GM23338 (cell line): ENCODE results near the gene HGFAC. TPM values are rescaled to one million over a fixed set of nuclear protein-coding genes. Genes with fewer than 3 reads are reported as not detected.
A peak's percentile ranks its signal among the peaks of the same experiment; 100 is the strongest.

Experiments used
- ATAC-seq: fragments of 200-7000 bp; cut with Tn5 transposase; 3 replicates; pipeline ENCODE4 v1.9.1; 2020
- DNase-seq: peaks from one replicate; pipeline ENCODE4 v3.0.0-alpha.2; 2015; ENCODE audit warnings: low spot score
- H2AFZ ChIP-seq: fragments of 200-600 bp; sonication (generic); 2 replicates; pipeline ENCODE4 v1.8.0; 2016; ENCODE audit warnings: antibody characterized with exemption, mild to moderate bottlenecking, moderate library complexity
- H3F3A ChIP-seq: fragments of 200-600 bp; sonication (generic); replicated peaks from 2 replicates; pipeline ENCODE4 v1.8.0; 2017; ENCODE audit warnings: antibody characterized with exemption, mixed run types, low read depth
- H3K27ac ChIP-seq: fragments of 200-600 bp; sonication (generic); 2 replicates; pipeline ENCODE4 v1.6.1; 2016; ENCODE audit warnings: low read depth
- H3K27me3 ChIP-seq: fragments of 200-600 bp; sonication (generic); 2 replicates; pipeline ENCODE4 v1.8.0; 2016; ENCODE audit warnings: mild to moderate bottlenecking, mixed run types, moderate library complexity; ENCODE audit not compliant: insufficient read depth
- H3K36me3 ChIP-seq: fragments of 200-600 bp; sonication (generic); 2 replicates; pipeline ENCODE4 v1.8.0; 2016; ENCODE audit warnings: mild to moderate bottlenecking; ENCODE audit not compliant: insufficient read depth
- H3K4me1 ChIP-seq: fragments of 200-600 bp; sonication (generic); 2 replicates; pipeline ENCODE4 v1.8.0; 2016; ENCODE audit warnings: mild to moderate bottlenecking, moderate library complexity; ENCODE audit not compliant: insufficient read depth
- H3K4me2 ChIP-seq: fragments of 200-600 bp; sonication (generic); 2 replicates; pipeline ENCODE4 v1.7.1; 2017; ENCODE audit warnings: mixed run types
- H3K4me3 ChIP-seq: fragments of 200-600 bp; sonication (generic); 2 replicates; pipeline ENCODE4 v1.6.1; 2016; ENCODE audit warnings: mixed run types
- H3K79me2 ChIP-seq: fragments of 200-600 bp; sonication (generic); replicated peaks from 2 replicates; pipeline ENCODE4 v1.8.0; 2017; ENCODE audit warnings: mild to moderate bottlenecking; ENCODE audit not compliant: insufficient read depth
- H3K9me2 ChIP-seq: fragments of 200-600 bp; sonication (generic); 2 replicates; pipeline ENCODE4 v1.8.0; 2017; ENCODE audit not compliant: insufficient read depth
- H4K20me1 ChIP-seq: fragments of 200-600 bp; sonication (generic); replicated peaks from 2 replicates; pipeline ENCODE4 v1.8.0; 2017; ENCODE audit warnings: mild to moderate bottlenecking; ENCODE audit not compliant: insufficient read depth
- H3K27ac Mint-ChIP-seq: 2 replicates; pipeline ENCODE4 v1.8.0; 2020; ENCODE audit warnings: inconsistent platforms, mild to moderate bottlenecking, moderate library complexity, mixed read lengths
- H3K27me3 Mint-ChIP-seq: 3 replicates; pipeline ENCODE4 v1.8.0; 2022; ENCODE audit warnings: low read depth, mild to moderate bottlenecking, moderate library complexity, mixed read lengths, inconsistent platforms; ENCODE audit not compliant: insufficient read depth, poor library complexity
- H3K36me3 Mint-ChIP-seq: 3 replicates; pipeline ENCODE4 v1.8.0; 2021; ENCODE audit warnings: low read depth, mild to moderate bottlenecking, inconsistent platforms, moderate library complexity, mixed read lengths
- H3K4me1 Mint-ChIP-seq: 3 replicates; pipeline ENCODE4 v1.8.0; 2020; ENCODE audit warnings: mild to moderate bottlenecking, inconsistent platforms, mixed read lengths
- H3K4me3 Mint-ChIP-seq: 3 replicates; pipeline ENCODE4 v1.8.0; 2021; ENCODE audit warnings: moderate library complexity, mild to moderate bottlenecking, inconsistent platforms, mixed read lengths
- H3K9me3 Mint-ChIP-seq: 3 replicates; pipeline ENCODE4 v1.8.0; 2020; ENCODE audit warnings: moderate library complexity, mild to moderate bottlenecking, inconsistent platforms, mixed read lengths
- EZH2 ChIP-seq: fragments of 200-600 bp; sonication (generic); IDR thresholded peaks from one replicate; pipeline ENCODE4 v1.8.0; 2017; ENCODE audit warnings: antibody characterized with exemption, mild to moderate bottlenecking, low read depth; ENCODE audit not compliant: unreplicated experiment
- EZH2phosphoT487 ChIP-seq: fragments of 200-600 bp; sonication (generic); IDR thresholded peaks from one replicate; pipeline ENCODE4 v1.8.1; 2018; ENCODE audit warnings: antibody characterized with exemption; ENCODE audit not compliant: unreplicated experiment
- POLR2AphosphoS5 ChIP-seq: IDR thresholded peaks from 2 replicates; pipeline ENCODE4 v1.6.1; 2016; ENCODE audit warnings: antibody characterized with exemption, low read depth
- STAT1 ChIP-seq: IDR thresholded peaks from one replicate; pipeline ENCODE4 v1.6.1; 2016; ENCODE audit warnings: antibody characterized with exemption; ENCODE audit not compliant: unreplicated experiment
- ZNF114 ChIP-seq: fragments of 250-450 bp; sonication (Bioruptor Pico); IDR thresholded peaks from 2 replicates; pipeline ENCODE4 v1.5.0; 2020; ENCODE audit warnings: mild to moderate bottlenecking, moderate library complexity
- ZNF331 ChIP-seq: fragments of 250-450 bp; sonication (Bioruptor Pico); IDR thresholded peaks from 2 replicates; pipeline ENCODE4 v1.5.0; 2020; ENCODE audit warnings: low read depth, mild to moderate bottlenecking, moderate library complexity
- polyA plus RNA-seq: library from polyadenylated mRNA; unstranded; fragments of >200 nt; fragmentation: Nextera tagmentation; extraction: Ambion mirVana; gene quantifications from 2 replicates; pipeline ENCODE4 v1.2.1, GENCODE V29; 2016
- total RNA-seq: library from RNA; depleted of rRNA; stranded (reverse); fragments of >200 nt; shearing (Covaris generic); gene quantifications from 2 replicates; pipeline ENCODE4 v1.2.3, GENCODE V29; 2014
- TF ChIP-seq, protein P1 (sequence below): IDR thresholded peaks from one replicate; pipeline ENCODE4 v1.6.1; 2018; ENCODE audit warnings: antibody characterized with exemption; ENCODE audit not compliant: unreplicated experiment
- TF ChIP-seq, protein P2 (sequence below), 2 experiments: fragments of 200-600 bp in 1 of 2; sonication (generic) in 1 of 2; conservative IDR thresholded peaks; 2 replicates each; pipeline versions ENCODE4 v1.5.1 to v1.6.1; 2016 to 2017; ENCODE audit warnings: antibody characterized with exemption in 2 of 2, low read depth in 2 of 2, mild to moderate bottlenecking in 2 of 2, moderate library complexity in 1 of 2

Gene HGFAC
- total and polyA plus RNA-seq, 2 experiments from 2014 or later: 0.94 TPM; not detected in 1

DNA sequence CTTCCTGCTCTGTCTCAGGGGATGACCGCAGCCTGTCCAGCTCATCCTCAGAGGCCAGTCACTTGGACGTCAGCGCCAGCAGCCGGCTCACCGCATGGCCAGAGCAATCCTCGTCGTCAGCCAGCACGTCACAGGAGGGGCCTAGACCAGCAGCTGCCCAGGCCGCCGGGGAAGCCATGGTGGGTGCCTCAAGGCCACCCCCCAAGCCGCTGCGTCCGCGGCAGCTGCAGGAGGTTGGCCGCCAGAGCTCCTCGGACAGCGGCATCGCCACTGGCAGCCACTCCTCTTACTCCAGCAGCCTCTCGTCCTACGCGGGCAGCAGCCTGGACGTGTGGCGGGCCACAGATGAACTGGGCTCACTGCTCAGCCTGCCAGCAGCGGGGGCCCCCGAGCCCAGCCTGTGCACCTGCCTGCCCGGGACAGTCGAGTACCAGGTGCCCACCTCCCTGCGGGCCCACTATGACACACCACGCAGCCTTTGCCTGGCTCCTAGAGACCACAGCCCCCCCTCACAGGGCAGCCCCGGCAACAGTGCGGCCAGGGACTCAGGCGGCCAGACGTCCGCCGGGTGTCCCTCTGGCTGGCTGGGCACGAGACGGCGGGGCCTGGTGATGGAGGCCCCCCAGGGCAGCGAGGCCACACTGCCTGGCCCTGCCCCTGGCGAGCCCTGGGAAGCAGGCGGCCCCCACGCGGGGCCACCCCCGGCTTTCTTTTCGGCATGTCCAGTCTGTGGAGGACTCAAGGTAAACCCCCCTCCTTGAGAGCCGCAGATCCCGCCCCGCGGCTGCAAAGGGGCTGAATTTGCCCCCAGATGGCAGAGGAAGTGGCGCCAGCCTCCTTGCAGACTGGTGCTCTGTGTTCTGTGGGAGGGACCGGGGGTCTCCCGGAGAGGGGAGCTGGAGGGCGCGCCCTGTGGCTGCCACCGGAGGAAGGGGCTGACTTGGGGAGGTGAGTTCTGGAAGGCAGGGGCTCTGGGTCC is 51.3 kb downstream of the HGFAC start (continued):
- TF ChIP-seq, protein P1, sequence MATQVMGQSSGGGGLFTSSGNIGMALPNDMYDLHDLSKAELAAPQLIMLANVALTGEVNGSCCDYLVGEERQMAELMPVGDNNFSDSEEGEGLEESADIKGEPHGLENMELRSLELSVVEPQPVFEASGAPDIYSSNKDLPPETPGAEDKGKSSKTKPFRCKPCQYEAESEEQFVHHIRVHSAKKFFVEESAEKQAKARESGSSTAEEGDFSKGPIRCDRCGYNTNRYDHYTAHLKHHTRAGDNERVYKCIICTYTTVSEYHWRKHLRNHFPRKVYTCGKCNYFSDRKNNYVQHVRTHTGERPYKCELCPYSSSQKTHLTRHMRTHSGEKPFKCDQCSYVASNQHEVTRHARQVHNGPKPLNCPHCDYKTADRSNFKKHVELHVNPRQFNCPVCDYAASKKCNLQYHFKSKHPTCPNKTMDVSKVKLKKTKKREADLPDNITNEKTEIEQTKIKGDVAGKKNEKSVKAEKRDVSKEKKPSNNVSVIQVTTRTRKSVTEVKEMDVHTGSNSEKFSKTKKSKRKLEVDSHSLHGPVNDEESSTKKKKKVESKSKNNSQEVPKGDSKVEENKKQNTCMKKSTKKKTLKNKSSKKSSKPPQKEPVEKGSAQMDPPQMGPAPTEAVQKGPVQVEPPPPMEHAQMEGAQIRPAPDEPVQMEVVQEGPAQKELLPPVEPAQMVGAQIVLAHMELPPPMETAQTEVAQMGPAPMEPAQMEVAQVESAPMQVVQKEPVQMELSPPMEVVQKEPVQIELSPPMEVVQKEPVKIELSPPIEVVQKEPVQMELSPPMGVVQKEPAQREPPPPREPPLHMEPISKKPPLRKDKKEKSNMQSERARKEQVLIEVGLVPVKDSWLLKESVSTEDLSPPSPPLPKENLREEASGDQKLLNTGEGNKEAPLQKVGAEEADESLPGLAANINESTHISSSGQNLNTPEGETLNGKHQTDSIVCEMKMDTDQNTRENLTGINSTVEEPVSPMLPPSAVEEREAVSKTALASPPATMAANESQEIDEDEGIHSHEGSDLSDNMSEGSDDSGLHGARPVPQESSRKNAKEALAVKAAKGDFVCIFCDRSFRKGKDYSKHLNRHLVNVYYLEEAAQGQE: no peak
- TF ChIP-seq, protein P2, sequence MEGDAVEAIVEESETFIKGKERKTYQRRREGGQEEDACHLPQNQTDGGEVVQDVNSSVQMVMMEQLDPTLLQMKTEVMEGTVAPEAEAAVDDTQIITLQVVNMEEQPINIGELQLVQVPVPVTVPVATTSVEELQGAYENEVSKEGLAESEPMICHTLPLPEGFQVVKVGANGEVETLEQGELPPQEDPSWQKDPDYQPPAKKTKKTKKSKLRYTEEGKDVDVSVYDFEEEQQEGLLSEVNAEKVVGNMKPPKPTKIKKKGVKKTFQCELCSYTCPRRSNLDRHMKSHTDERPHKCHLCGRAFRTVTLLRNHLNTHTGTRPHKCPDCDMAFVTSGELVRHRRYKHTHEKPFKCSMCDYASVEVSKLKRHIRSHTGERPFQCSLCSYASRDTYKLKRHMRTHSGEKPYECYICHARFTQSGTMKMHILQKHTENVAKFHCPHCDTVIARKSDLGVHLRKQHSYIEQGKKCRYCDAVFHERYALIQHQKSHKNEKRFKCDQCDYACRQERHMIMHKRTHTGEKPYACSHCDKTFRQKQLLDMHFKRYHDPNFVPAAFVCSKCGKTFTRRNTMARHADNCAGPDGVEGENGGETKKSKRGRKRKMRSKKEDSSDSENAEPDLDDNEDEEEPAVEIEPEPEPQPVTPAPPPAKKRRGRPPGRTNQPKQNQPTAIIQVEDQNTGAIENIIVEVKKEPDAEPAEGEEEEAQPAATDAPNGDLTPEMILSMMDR (conservative IDR thresholded peaks at IDR 0.05; ENCODE audit: low read depth in 2 of 2): no peak
- TF ChIP-seq EZH2phosphoT487 (no peak), ZNF331 (no peak), EZH2 (no peak), STAT1 (no peak)

DNA sequence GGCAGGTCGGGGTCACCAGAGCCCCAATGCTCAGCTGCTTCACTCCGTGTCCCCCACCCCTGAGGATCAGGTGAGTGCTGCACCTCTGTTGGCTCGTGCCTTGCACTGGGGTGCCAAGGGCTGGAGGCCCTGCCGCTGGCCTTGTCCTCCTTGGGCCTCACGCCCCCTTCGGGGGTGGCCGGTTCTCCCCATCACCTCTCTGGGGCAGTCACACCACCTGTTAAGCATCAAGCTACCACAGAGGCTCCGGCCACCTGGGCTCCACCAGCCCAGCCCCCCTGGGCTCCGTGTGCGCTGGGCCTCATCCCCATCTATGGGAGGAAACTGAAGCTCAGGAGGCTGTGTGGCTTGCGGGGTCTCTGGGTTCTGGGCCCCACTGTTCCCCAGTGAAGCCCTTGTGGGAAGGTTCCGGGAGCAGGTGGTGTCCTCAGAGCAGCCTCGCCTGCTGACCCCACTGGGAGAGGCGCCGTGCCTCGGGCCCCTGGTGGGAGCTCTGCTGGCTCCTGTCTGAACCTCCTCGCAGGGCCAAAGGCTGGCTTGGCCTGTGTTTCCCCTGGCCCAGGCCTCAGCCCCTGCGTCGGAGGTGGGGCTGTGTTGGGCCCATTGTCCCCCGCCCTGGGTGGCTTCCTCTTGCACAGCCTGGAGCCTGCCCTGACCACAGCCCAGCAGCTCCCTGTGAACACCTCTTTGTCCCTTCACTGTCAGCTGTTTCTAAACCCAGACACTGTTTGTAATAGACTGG is 52.1 kb downstream of the HGFAC start:
- Histone ChIP-seq H3K4me1 (no peaks in the 10 kb centered on the region), H3K27ac (no peak overlapping the region), H3K79me2 (no peaks in the 10 kb centered on the region), H4K20me1 (no peaks in the 10 kb centered on the region; the same call in 1 of the 2 replicates), H3K27me3 (peaks cover 91% of the 10 kb centered on the region), H3K9me2 (no peaks in the 10 kb centered on the region), H3K36me3 (no peaks in the 10 kb centered on the region), H3K4me2 (no peak overlapping the region), H2AFZ (no peak overlapping the region), H3F3A (no peaks in the 10 kb centered on the region), H3K4me3 (no peak overlapping the region)
- DNase-seq (no peak), ATAC-seq (peak; percentile 46)
- Mint-ChIP-seq H3K27me3 (peaks cover 80% of the 10 kb centered on the region), H3K4me1 (peaks cover 7% of the 10 kb centered on the region), H3K4me3 (no peak overlapping the region), H3K9me3 (peaks cover 4% of the 10 kb centered on the region), H3K27ac (no peak overlapping the region), H3K36me3 (no peaks in the 10 kb centered on the region)
- TF ChIP-seq ZNF114 (CRISPR knock-in tag) (no peak), POLR2AphosphoS5 (0 out of 2 replicates have a peak, but pooled peaks have one; percentile 8)
